ENCODE data around the gene KITLG. TPM values are rescaled to one million over a fixed set of nuclear protein-coding genes. Genes with fewer than 3 reads are reported as not detected.

The KITLG gene
- total and polyA plus RNA-seq, 3 donors from 2014 or later: 12.2 to 25.0 (median 21.8) TPM

- no peak for DNase-seq
- H3K9me3 ChIP-seq: no peaks in the 10 kb centered on the region
- no peak for TF ChIP-seq POLR2A (IDR thresholded peaks at IDR 0.05)
- TF ChIP-seq CTCF (IDR thresholded peaks at IDR 0.05): no peak
- H3K4me1 ChIP-seq: peaks cover 9% of the 10 kb centered on the region
- no peaks in the 10 kb centered on the region for H3K36me3 ChIP-seq (ENCODE audit: low read depth, missing control alignments)
- H3K4me3 ChIP-seq: no peak overlapping the region
- no peak overlapping the region for H3K27ac ChIP-seq
- no peaks in the 10 kb centered on the region for H3K27me3 ChIP-seq
- intact Hi-C loops (cut with DNase I; ENCODE audit: low total_unique reads): no loop called here
- WGBS, 2 donors: 87 to 94% methylated on average over 3 of the region's 3 CpGs
These were observed 21.9 kb downstream of the KITLG start for GRCh38 chr12:88558340-88558867.

GRCh38 chr12:88556213-88556774 is 24.0 kb downstream of the KITLG start:
- 61 to 92% methylated on average over 2 of the region's 2 CpGs for WGBS, 2 donors

GRCh38 chr12:88553941-88554658 is 26.2 kb downstream of the KITLG start:
- H3K36me3 ChIP-seq (ENCODE audit: low read depth, missing control alignments): no peaks in the 10 kb centered on the region
- H3K27ac ChIP-seq: peak overlapping the region in 1 of 2 donors; percentile 60
- H3K9me3 ChIP-seq: no peaks in the 10 kb centered on the region
- H3K4me3 ChIP-seq: no peak overlapping the region
- H3K4me1 ChIP-seq: peaks cover 30% of the 10 kb centered on the region
- no peaks in the 10 kb centered on the region for H3K27me3 ChIP-seq
- intact Hi-C loops (cut with DNase I; ENCODE audit: low total_unique reads): no loop called here
- DNase-seq: peak; percentile 25
- no peak for TF ChIP-seq POLR2A (IDR thresholded peaks at IDR 0.05)
- no peak for TF ChIP-seq CTCF (IDR thresholded peaks at IDR 0.05)
- 26 to 41% methylated on average over 3 of the region's 3 CpGs for WGBS, 2 donors

More at GRCh38 chr12:88556213-88556774, 24.0 kb downstream of the KITLG start:
- DNase-seq: no peak
- H3K27ac ChIP-seq: no peak overlapping the region
- no peaks in the 10 kb centered on the region for H3K9me3 ChIP-seq
- TF ChIP-seq POLR2A (IDR thresholded peaks at IDR 0.05): no peak
- no peak for TF ChIP-seq CTCF (IDR thresholded peaks at IDR 0.05)
- peaks cover 23% of the 10 kb centered on the region for H3K4me1 ChIP-seq
- H3K4me3 ChIP-seq: no peak overlapping the region
- intact Hi-C loops (cut with DNase I; ENCODE audit: low total_unique reads): no loop called here
- H3K27me3 ChIP-seq: no peaks in the 10 kb centered on the region
- H3K36me3 ChIP-seq (ENCODE audit: low read depth, missing control alignments): no peaks in the 10 kb centered on the region

GRCh38 chr12:88552610-88553079 is 27.6 kb downstream of the KITLG start:
- 32 to 36% methylated on average over 3 of the region's 3 CpGs for WGBS, 2 donors
- peak overlapping the region; percentile 34 to 60 for H3K27ac ChIP-seq
- intact Hi-C loops (cut with DNase I; ENCODE audit: low total_unique reads): no loop called here
- TF ChIP-seq CTCF (IDR thresholded peaks at IDR 0.05): no peak
- TF ChIP-seq POLR2A (IDR thresholded peaks at IDR 0.05): no peak
- H3K27me3 ChIP-seq: no peaks in the 10 kb centered on the region
- H3K36me3 ChIP-seq (ENCODE audit: low read depth, missing control alignments): no peaks in the 10 kb centered on the region
- DNase-seq: no peak
- no peaks in the 10 kb centered on the region for H3K9me3 ChIP-seq
- H3K4me1 ChIP-seq: peaks cover 30% of the 10 kb centered on the region
- H3K4me3 ChIP-seq: no peak overlapping the region

All from testis (tissue), 3 donors.